Endothelial cell of umbilical vein (primary cell): ENCODE results near the gene CRYGN.

ENCODE experiments used
- CTCF ChIP-seq, 2 donors: IDR thresholded peaks; 1 replicate in 1 of 2; 2 replicates in 1 of 2; pipeline ENCODE4 v1.5.1; 2011; ENCODE audit warnings: low read length in 2 of 2, mild to moderate bottlenecking in 2 of 2, moderate library complexity in 2 of 2, control low read depth in 1 of 2, inconsistent platforms in 1 of 2, low read depth in 1 of 2; ENCODE audit not compliant: insufficient read depth in 1 of 2; ENCODE audit errors: extremely low read depth in 1 of 2
- POLR2A ChIP-seq: IDR thresholded peaks from 2 replicates; pipeline ENCODE4 v1.6.1; 2012; ENCODE audit warnings: low read depth, mild to moderate bottlenecking, control low read depth, low read length

DNA sequence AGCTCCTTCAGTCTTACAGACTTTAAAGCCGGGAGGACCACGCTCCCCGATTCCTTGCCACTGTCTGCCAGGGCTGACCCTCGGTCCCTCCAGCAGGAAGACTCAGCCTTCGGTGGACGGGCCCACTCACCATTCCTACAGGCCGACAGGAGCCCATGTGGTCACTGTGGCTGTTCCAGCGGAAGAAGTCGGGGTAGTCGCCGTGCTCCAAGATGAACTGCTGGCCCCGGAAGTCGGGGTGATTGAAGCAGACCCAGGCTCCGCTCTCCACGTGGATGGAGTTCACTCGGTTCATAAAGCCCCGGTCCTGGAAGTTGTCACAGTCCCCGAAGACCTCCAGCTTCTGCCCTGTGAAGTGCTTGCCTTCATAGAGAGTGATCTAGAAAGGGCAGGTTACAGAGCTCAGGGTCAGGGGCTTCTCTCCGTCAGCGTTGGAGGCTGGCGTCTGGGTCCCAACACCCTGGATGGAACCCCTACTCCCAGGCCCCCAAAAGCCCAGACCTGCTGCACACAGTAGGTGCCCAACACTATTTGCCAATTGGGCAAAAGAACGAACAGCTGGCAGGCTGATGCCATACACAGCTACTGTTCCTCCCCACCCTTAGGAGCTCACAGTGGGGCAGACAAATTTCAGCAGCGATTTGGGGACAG is 1.9 kb downstream of the CRYGN start:
- TF ChIP-seq CTCF (IDR thresholded peaks at IDR 0.05; ENCODE audit: extremely low read depth in 1 of 2, insufficient read depth in 1 of 2, low read depth in 1 of 2, low read length in 2 of 2) (no peak), POLR2A (no peak)
